Measurements from ENCODE around the gene JUP. TPM values are rescaled to one million over a fixed set of nuclear protein-coding genes. Genes with fewer than 3 reads are reported as not detected.

JUP gene
- total and polyA plus RNA-seq, 4 experiments from 2014 or later = 0.15 to 0.69 TPM; not detected in 2

DNA sequence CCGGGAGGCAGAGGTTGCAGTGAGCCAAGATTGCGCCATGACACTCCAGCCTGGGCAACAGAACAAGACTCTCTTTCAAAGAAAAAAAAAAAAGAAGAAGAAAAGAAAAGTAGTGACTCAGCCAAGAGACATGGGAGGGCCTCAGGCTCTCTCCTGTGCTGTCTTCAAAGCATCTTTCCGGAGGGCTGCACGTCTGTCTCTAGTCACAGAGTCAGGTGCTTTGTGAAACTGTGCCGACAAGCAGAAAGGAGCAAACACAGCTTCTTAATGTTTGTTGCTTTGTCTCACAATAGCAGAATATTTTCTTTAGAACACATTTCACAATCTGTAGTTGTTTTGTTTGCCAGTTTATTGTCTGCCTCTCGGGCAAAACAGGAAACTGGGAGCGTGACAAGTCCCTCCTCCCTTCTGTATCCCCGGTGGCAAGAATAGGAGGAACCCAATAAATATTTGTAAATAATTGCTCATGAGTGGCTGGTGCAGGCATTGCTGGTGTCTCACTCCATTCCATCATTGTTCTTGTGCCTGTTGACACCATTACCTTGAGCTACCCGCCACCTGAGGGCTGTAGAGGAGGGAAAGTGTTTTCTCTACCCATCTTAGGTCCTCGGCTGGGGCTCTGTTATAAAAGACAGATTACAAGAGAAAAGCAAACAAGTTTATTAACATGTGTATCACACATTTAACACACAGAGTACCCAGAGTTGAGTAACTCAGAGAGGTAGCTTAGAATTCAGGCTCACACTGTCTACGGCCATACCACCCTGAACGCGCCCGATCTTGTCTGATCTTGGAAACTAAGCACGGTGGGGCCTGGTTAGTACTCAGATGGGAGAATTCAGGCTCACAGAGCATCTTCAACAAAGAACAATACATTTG, 68.9 kb downstream of the JUP start:
- no peaks in the 10 kb centered on the region for H3K9me3 ChIP-seq (ENCODE audit: control insufficient read depth in 1 of 2, low read length in 2 of 2)
- H3K4me3 ChIP-seq (ENCODE audit: low read length in 2 of 2) = no peak overlapping the region
- DNase-seq = peak in 2 of 5 donors; percentile 12 to 25
- H3K9me3 Mint-ChIP-seq = no peaks in the 10 kb centered on the region
- no peaks in the 10 kb centered on the region for H3K36me3 Mint-ChIP-seq
- peaks cover 12% of the 10 kb centered on the region for H3K4me1 ChIP-seq (ENCODE audit: insufficient read depth, low read length)
- H3K27me3 Mint-ChIP-seq = peaks cover 0 to 3% of the 10 kb centered on the region in 2 donors
- ChIA-PET POLR2A (ENCODE audit: partially characterized antibody) (interaction anchor here (1.1 to 2.6 kb wide), 3 partner anchors 14 to 29 kb away, joined by 4 to 11 read pairs (median 5); partner anchors contain the start of gene EIF1), CTCF (ENCODE audit: partially characterized antibody) (no interaction called here)
- H3K27ac ChIP-seq (ENCODE audit: low read depth, low read length) = no peak overlapping the region
- H3K36me3 ChIP-seq (ENCODE audit: insufficient read depth, low read length) = no peaks in the 10 kb centered on the region
- H3K27ac Mint-ChIP-seq = peak overlapping the region in 2 of 7 donors; percentile 70 to 73
- intact Hi-C loops (cut with micrococcal nuclease) = no loop called here
- peak overlapping the region in 1 of 8 donors; percentile 43 for H3K4me3 Mint-ChIP-seq
- no peaks in the 10 kb centered on the region for H3K27me3 ChIP-seq (ENCODE audit: insufficient read depth, low read length)
- H3K4me1 Mint-ChIP-seq = peaks cover 3 to 7% (median 6%) of the 10 kb centered on the region in 4 donors

DNA sequence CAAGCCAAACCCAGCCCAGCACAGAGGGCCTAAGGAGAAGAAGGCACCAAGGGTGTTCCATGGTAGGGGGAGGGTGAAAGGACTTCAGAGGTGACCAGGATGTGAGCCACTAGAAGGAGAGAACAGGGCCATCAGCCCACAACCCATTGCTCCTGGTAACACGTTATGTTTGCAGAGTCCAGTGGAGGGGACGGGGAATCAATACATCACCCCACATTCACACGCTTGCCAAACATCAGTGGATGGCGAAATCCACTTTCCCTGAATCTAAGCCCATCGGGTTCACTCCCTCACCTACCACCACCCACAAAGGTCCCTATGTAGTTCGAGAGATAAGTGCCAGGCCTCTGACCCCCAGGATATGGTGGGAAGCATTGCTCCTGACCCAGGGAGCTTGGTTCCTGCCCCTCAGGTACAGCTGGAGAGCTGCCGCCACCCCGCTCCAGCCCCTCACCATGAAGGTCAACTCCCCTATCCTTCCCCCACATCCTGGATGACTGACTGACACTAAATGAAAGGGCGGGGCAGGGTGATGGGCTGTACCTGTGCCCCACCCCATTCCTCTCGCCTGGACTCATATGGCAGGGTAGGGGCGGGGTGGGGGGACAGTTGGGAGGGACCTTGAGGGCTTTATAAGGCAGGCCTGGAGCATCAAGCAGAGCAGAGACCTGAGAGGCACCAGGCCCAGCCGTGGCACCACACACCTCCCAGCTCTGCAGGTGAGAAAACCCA, 74.7 kb downstream of the JUP start, which contains the start of gene GAST:
Gene GAST, plus strand, starts transcription at position 663 of the 732 bp plus-strand sequence. CDS start 3,106 bp downstream, outside the sequence.
- no peaks in the 10 kb centered on the region for H3K4me1 Mint-ChIP-seq
- no peaks in the 10 kb centered on the region for H3K9me3 Mint-ChIP-seq
- Histone ChIP-seq H3K27me3 (ENCODE audit: insufficient read depth, low read length) (no peaks in the 10 kb centered on the region), H3K27ac (ENCODE audit: low read depth, low read length) (no peak within 1 kb of the TSS), H3K4me3 (ENCODE audit: low read length in 2 of 2) (no peak within 1 kb of the TSS), H3K36me3 (ENCODE audit: insufficient read depth, low read length) (no peaks in the 10 kb centered on the region), H3K9me3 (ENCODE audit: control insufficient read depth in 1 of 2, low read length in 2 of 2) (no peaks in the 10 kb centered on the region), H3K4me1 (ENCODE audit: insufficient read depth, low read length) (no peaks in the 10 kb centered on the region)
- DNase-seq = no peak
- H3K27me3 Mint-ChIP-seq = peaks cover 9% of the 10 kb centered on the region in 2 donors
- ChIA-PET POLR2A (ENCODE audit: partially characterized antibody) (interaction anchor here (1.3 kb wide), 1 partner anchor 22 kb away, joined by 3 read pairs; no protein-coding TSS in a partner anchor), CTCF (ENCODE audit: partially characterized antibody) (no interaction called here)
- intact Hi-C loops (cut with micrococcal nuclease) = no loop called here
- no peaks in the 10 kb centered on the region for H3K36me3 Mint-ChIP-seq
- no peak within 1 kb of the TSS for H3K4me3 Mint-ChIP-seq
- H3K27ac Mint-ChIP-seq = no peak within 1 kb of the TSS

GRCh38 chr17:41710472-41711090, 75.9 kb downstream of the JUP start:
- intact Hi-C loops (cut with micrococcal nuclease) = no loop called here
- Histone ChIP-seq H3K36me3 (ENCODE audit: insufficient read depth, low read length) (no peaks in the 10 kb centered on the region), H3K27me3 (ENCODE audit: insufficient read depth, low read length) (no peaks in the 10 kb centered on the region), H3K4me1 (ENCODE audit: insufficient read depth, low read length) (no peaks in the 10 kb centered on the region), H3K4me3 (ENCODE audit: low read length in 2 of 2) (no peak overlapping the region), H3K27ac (ENCODE audit: low read depth, low read length) (no peak overlapping the region), H3K9me3 (ENCODE audit: control insufficient read depth in 1 of 2, low read length in 2 of 2) (no peaks in the 10 kb centered on the region)
- Mint-ChIP-seq H3K27me3 (peaks cover 9% of the 10 kb centered on the region in 2 donors), H3K36me3 (no peaks in the 10 kb centered on the region), H3K4me3 (no peak overlapping the region), H3K4me1 (no peaks in the 10 kb centered on the region), H3K9me3 (no peaks in the 10 kb centered on the region), H3K27ac (no peak overlapping the region)
- no peak for DNase-seq
- POLR2A ChIA-PET (ENCODE audit: partially characterized antibody) = no interaction called here
- CTCF ChIA-PET (ENCODE audit: partially characterized antibody) = no interaction called here

- Histone ChIP-seq H3K9me3 (ENCODE audit: control insufficient read depth in 1 of 2, low read length in 2 of 2) (no peaks in the 10 kb centered on the region), H3K4me3 (ENCODE audit: low read length in 2 of 2) (no peak overlapping the region), H3K4me1 (ENCODE audit: insufficient read depth, low read length) (no peaks in the 10 kb centered on the region), H3K27me3 (ENCODE audit: insufficient read depth, low read length) (no peaks in the 10 kb centered on the region), H3K36me3 (ENCODE audit: insufficient read depth, low read length) (no peaks in the 10 kb centered on the region), H3K27ac (ENCODE audit: low read depth, low read length) (no peak overlapping the region)
- H3K4me3 Mint-ChIP-seq = no peak overlapping the region
- H3K36me3 Mint-ChIP-seq = no peaks in the 10 kb centered on the region
- ChIA-PET POLR2A (ENCODE audit: partially characterized antibody) (interaction anchor here (0.6 to 3.4 kb wide), 4 partner anchors 12 to 1105 kb away, joined by 3 to 27 read pairs (median 4); partner anchors contain the start of gene EIF1), CTCF (ENCODE audit: partially characterized antibody) (interaction anchor here (0.7 to 3.1 kb wide), 2 partner anchors 12 to 386 kb away, joined by 3 to 17 read pairs; no protein-coding TSS in a partner anchor)
- no peaks in the 10 kb centered on the region for H3K4me1 Mint-ChIP-seq
- intact Hi-C loops (cut with micrococcal nuclease) = no loop called here
- H3K27me3 Mint-ChIP-seq = peaks cover 9 to 14% of the 10 kb centered on the region in 2 donors
- no peak for DNase-seq
- H3K27ac Mint-ChIP-seq = no peak overlapping the region
- no peaks in the 10 kb centered on the region for H3K9me3 Mint-ChIP-seq
Observed at GRCh38 chr17:41707803-41708669, 78.5 kb downstream of the JUP start.

DNA sequence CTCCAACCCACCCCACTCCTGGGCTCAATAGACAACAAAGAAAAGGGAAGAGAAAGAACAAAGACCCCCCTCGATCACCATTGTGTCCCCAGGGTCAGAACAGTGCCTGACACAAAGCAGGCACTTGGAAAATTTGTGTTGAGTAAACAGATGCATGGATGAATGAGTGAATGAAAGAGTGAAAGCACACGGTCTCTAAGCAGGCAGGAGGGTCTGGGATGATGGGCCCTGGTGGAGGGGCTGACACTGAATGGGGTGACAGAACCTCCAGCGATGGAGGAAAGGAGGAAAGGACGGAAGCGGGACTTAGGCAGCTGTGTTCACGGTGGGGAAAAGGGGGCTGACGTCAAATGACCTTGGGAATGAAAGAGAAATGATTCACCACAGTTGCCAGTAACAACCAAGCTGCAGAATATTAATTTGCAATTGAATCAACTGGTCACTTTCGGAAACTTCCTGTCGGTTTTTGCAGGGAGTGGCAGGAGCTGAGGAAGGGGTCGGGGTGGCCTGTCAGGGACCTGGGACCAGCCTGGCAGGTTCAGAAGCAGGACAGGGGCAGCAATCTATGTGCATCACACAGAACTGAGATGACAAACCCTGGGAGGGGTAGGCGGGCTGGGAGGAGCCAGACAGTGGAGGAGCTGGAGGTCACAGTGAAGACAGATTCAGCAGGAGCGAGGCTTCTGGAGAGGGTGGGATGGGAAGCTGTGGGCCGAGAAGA, 81.1 kb downstream of the JUP start:
- Mint-ChIP-seq H3K4me1 (peaks cover 0 to 3% (median 0%) of the 10 kb centered on the region in 4 donors), H3K4me3 (no peak overlapping the region), H3K27ac (peak overlapping the region in 1 of 7 donors; percentile 20), H3K9me3 (no peaks in the 10 kb centered on the region), H3K27me3 (peaks cover 3 to 5% of the 10 kb centered on the region in 2 donors), H3K36me3 (no peaks in the 10 kb centered on the region)
- no peak for DNase-seq
- H3K9me3 ChIP-seq (ENCODE audit: control insufficient read depth in 1 of 2, low read length in 2 of 2) = no peaks in the 10 kb centered on the region
- peaks cover 6% of the 10 kb centered on the region for H3K4me1 ChIP-seq (ENCODE audit: insufficient read depth, low read length)
- intact Hi-C loops (cut with micrococcal nuclease) = no loop called here
- no peak overlapping the region for H3K4me3 ChIP-seq (ENCODE audit: low read length in 2 of 2)
- H3K27me3 ChIP-seq (ENCODE audit: insufficient read depth, low read length) = no peaks in the 10 kb centered on the region
- H3K27ac ChIP-seq (ENCODE audit: low read depth, low read length) = no peak overlapping the region
- no peaks in the 10 kb centered on the region for H3K36me3 ChIP-seq (ENCODE audit: insufficient read depth, low read length)
- CTCF ChIA-PET (ENCODE audit: partially characterized antibody) = no interaction called here
- POLR2A ChIA-PET (ENCODE audit: partially characterized antibody) = interaction anchor here (0.6 to 3.4 kb wide), 2 partner anchors 15 to 313 kb away, joined by 3 to 27 read pairs; partner anchors contain the start of gene EIF1
